Heart right ventricle (tissue), 16 donors: ENCODE data around the gene ABCB9. TPM values are rescaled to one million over a fixed set of nuclear protein-coding genes. Genes with fewer than 3 reads are reported as not detected.

Source experiments
- ATAC-seq, 8 donors: fragments of 200-7000 bp; cut with Tn5 transposase; one replicate each; pipeline ENCODE4 v1.9.1; 2020; ENCODE audit warnings: mild to moderate bottlenecking in 8 of 8, moderate library complexity in 8 of 8, moderate number of reproducible peaks in 1 of 8
- DNase-seq, 2 donors: peaks; one replicate each; pipeline ENCODE4 v3.0.0-alpha.2; 2020
- H3K27ac ChIP-seq, 10 donors: fragments of 200-600 bp; sonication (generic) in 2 of 10; one replicate each; pipeline versions ENCODE4 v1.5.0 to v1.8.0; 2020 to 2022; ENCODE audit warnings: mild to moderate bottlenecking in 3 of 10
- H3K27me3 ChIP-seq, 7 donors: fragments of 200-600 bp; one replicate each; pipeline ENCODE4 v1.8.0; 2021 to 2022; ENCODE audit warnings: mild to moderate bottlenecking in 2 of 7
- H3K36me3 ChIP-seq, 9 donors: fragments of 200-600 bp; sonication (generic) in 1 of 9; one replicate each; pipeline versions ENCODE4 v1.5.0 to v1.8.0; 2020 to 2022; ENCODE audit warnings: mild to moderate bottlenecking in 2 of 9
- H3K4me1 ChIP-seq, 9 donors: fragments of 200-600 bp; sonication (generic) in 1 of 9; one replicate each; pipeline versions ENCODE4 v1.5.0 to v1.8.0; 2020 to 2022; ENCODE audit warnings: mild to moderate bottlenecking in 4 of 9
- H3K4me3 ChIP-seq, 10 donors: fragments of 200-600 bp; sonication (generic) in 2 of 10; one replicate each; pipeline versions ENCODE4 v1.5.0 to v1.8.0; 2020 to 2022; ENCODE audit warnings: mild to moderate bottlenecking in 7 of 10, moderate library complexity in 2 of 10
- H3K9me3 ChIP-seq, 11 donors: fragments of 200-600 bp in 10 of 11; sonication (generic) in 2 of 11; one replicate each; pipeline versions ENCODE4 v1.5.0 to v1.8.0; 2013 to 2022; ENCODE audit warnings: mild to moderate bottlenecking in 2 of 11, control low read depth in 1 of 11, moderate library complexity in 1 of 11
- CTCF ChIP-seq, 9 donors: fragments of 200-600 bp; sonication (generic) in 2 of 9; IDR thresholded peaks; one replicate each; pipeline versions ENCODE4 v1.5.0 to v1.8.0; 2021 to 2022; ENCODE audit warnings: antibody characterized with exemption in 9 of 9, mild to moderate bottlenecking in 5 of 9, moderate library complexity in 1 of 9
- WGBS, 2 donors: extraction: QIAGEN DNeasy Blood & Tissue Kit; methylation state at CpG; one replicate each; pipeline ENCODE4 v1.1.7; 2013; ENCODE audit warnings: inconsistent platforms in 1 of 2; 5-methylcytosine and 5-hydroxymethylcytosine counted together
- intact Hi-C, 10 donors: fragments of 100-400 bp; cut with DNase I; formaldehyde crosslinking; loops; one replicate each; pipeline versions ENCODE4 v1.11.1 to v1.14.2; 2022
- polyA plus RNA-seq, 2 donors: library from polyadenylated mRNA; stranded (reverse); fragments of 200-250 nt; gene quantifications; one replicate each; pipeline ENCODE4 v1.2.3, GENCODE V29; 2013
- total RNA-seq, 10 donors: library from RNA; stranded (reverse); fragmentation: NEBNext Ultra II Directional in 3 of 10; extraction: Animal tissue kit (Norgen Biotek cat#: 25700) in 3 of 10; gene quantifications; one replicate each; pipeline versions ENCODE4 v1.2.1 to v1.2.4, GENCODE V29; 2021 to 2023
- donor health status: Arrhythmogenic right ventricular cardiomyopathy.
- donor health status: ischemic (EF 13 %, LVEDD 7.1; RV severe dilation, severe dysfunction).
- donor health status: healthy with polysubstance abuse.
- donor health status: DM: no; HTN: yes; CAD: no.
- donor health status: DM: no; HTN: no; CAD: no.
- donor health status: ischemic (EF 25% LVEDD 6.9; RV normal size, moderate dysfunction).
- donor health status: ischemic (EF 25% LVEDD 5.7; RV mildly dilated, moderate dysfunction).
- donor health status: healthy.
- donor health status: DM: yes; HTN: yes; CAD: no.
- donor health status: Ischemic cardiomyopathy.
- donor health status: ischemic (EF 35%, LVEDD 5.7; RV mildly dilated, moderate dysfunction).
- donor health status: nonischemic (EF 11% LVEDD 7.7; RV severe dilation, severe dysfunction).
- donor health status: DM: yes; HTN: yes; CAD: no.
- donor health status: PGD.
- donor health status: ischemic (EF 29% LVEDD 5.4; RV normal size, mild dysfunction).
- donor health status: nonischemic (EF 23%, LVEDD 6.1; RV moderate dilation, normal function).

The ABCB9 gene
- total and polyA plus RNA-seq, 12 donors: 1.9 to 6.0 (median 4.5) TPM

- 73% methylated on average over 5 of the region's 5 CpGs for WGBS, 2 donors
- no peak overlapping the region for H3K4me3 ChIP-seq
- H3K27me3 ChIP-seq: no peaks in the 10 kb centered on the region
- TF ChIP-seq CTCF (IDR thresholded peaks at IDR 0.05): no peak
- peak overlapping the region in 8 of 10 donors; percentile 49 to 81 (median 73) for H3K27ac ChIP-seq
- no peaks in the 10 kb centered on the region for H3K9me3 ChIP-seq
- ATAC-seq (peak in 7 of 8 donors; percentile 23 to 83 (median 76)), DNase-seq (peak in 1 of 2 donors; percentile 58)
- peaks cover 0 to 34% (median 20%) of the 10 kb centered on the region in 9 donors for H3K4me1 ChIP-seq
- intact Hi-C loops: loop anchor here in 1 of 10 donors (10.0 kb wide), 1 partner anchor 164 kb away; no protein-coding TSS in a partner anchor
- H3K36me3 ChIP-seq: peaks cover 0 to 38% (median 5%) of the 10 kb centered on the region in 9 donors
Measured at GRCh38 chr12:122958198-122958888, 7.9 kb downstream of the ABCB9 start.

- H3K27me3 ChIP-seq: no peaks in the 10 kb centered on the region
- no peak overlapping the region for H3K27ac ChIP-seq
- WGBS, 2 donors: 84 to 86% methylated on average over 2 of the region's 2 CpGs
- no peaks in the 10 kb centered on the region for H3K9me3 ChIP-seq
- H3K4me1 ChIP-seq: peaks cover 0 to 25% (median 5%) of the 10 kb centered on the region in 9 donors
- ATAC-seq (no peak), DNase-seq (no peak)
- H3K4me3 ChIP-seq: no peak overlapping the region
- H3K36me3 ChIP-seq: peaks cover 0 to 38% (median 5%) of the 10 kb centered on the region in 9 donors
- intact Hi-C loops: loop anchor here in 1 of 10 donors (10.0 kb wide), 1 partner anchor 161 kb away; no protein-coding TSS in a partner anchor
- no peak for TF ChIP-seq CTCF (IDR thresholded peaks at IDR 0.05)
Measured at GRCh38 chr12:122956035-122956434, 10.2 kb downstream of the ABCB9 start.

GRCh38 chr12:122955156-122955555, 11.1 kb downstream of the ABCB9 start:
- ATAC-seq: no peak
- intact Hi-C loops: loop anchor here in 2 of 10 donors (2.0 to 10.0 kb wide), 3 partner anchors 92 to 160 kb away; no protein-coding TSS in a partner anchor

More at GRCh38 chr12:122955156-122955555, 11.1 kb downstream of the ABCB9 start:
- WGBS, 2 donors: 70 to 74% methylated on average over 8 of the region's 8 CpGs
- peaks cover 0 to 25% (median 5%) of the 10 kb centered on the region in 9 donors for H3K4me1 ChIP-seq
- TF ChIP-seq CTCF (IDR thresholded peaks at IDR 0.05): no peak
- no peaks in the 10 kb centered on the region for H3K9me3 ChIP-seq
- no peak for DNase-seq
- H3K27me3 ChIP-seq: no peaks in the 10 kb centered on the region
- no peak overlapping the region for H3K4me3 ChIP-seq
- peaks cover 0 to 35% (median 5%) of the 10 kb centered on the region in 9 donors for H3K36me3 ChIP-seq
- no peak overlapping the region for H3K27ac ChIP-seq
